Osteoblast (primary cell): ENCODE results near the gene ARPC2. TPM values are rescaled to one million over a fixed set of nuclear protein-coding genes. Genes with fewer than 3 reads are reported as not detected.

Experiments
- DNase-seq: peaks from one replicate; pipeline ENCODE4 v3.0.0; 2011; ENCODE audit warnings: low spot score, mixed read lengths; ENCODE audit not compliant: insufficient read length; ENCODE audit errors: missing footprints
- H2AFZ ChIP-seq: 2 replicates; pipeline ENCODE4 v1.6.0; 2011; ENCODE audit warnings: mild to moderate bottlenecking, low read length
- H3K27ac ChIP-seq: 2 replicates; pipeline ENCODE4 v1.5.1; 2011; ENCODE audit warnings: mild to moderate bottlenecking, low read depth, low read length, moderate library complexity
- H3K27me3 ChIP-seq: 2 replicates; pipeline ENCODE4 v1.6.0; 2012; ENCODE audit warnings: mild to moderate bottlenecking, control low read depth, inconsistent platforms, low read length, moderate library complexity; ENCODE audit not compliant: insufficient read depth
- H3K36me3 ChIP-seq: 2 replicates; pipeline ENCODE4 v1.5.1; 2011; ENCODE audit warnings: mild to moderate bottlenecking, low read length, control low read depth, moderate library complexity; ENCODE audit not compliant: insufficient read depth
- H3K4me1 ChIP-seq: 2 replicates; pipeline ENCODE4 v1.5.1; 2011; ENCODE audit warnings: mild to moderate bottlenecking, low read length, control low read depth, moderate library complexity; ENCODE audit not compliant: insufficient read depth
- H3K4me2 ChIP-seq: 2 replicates; pipeline ENCODE4 v1.6.0; 2011; ENCODE audit warnings: mild to moderate bottlenecking, low read length; ENCODE audit not compliant: insufficient read depth
- H3K4me3 ChIP-seq: fragments of 200-600 bp; sonication (generic); 3 replicates; pipeline ENCODE4 v1.5.1; 2012; ENCODE audit warnings: mild to moderate bottlenecking, low read length, inconsistent platforms; ENCODE audit not compliant: insufficient read depth
- H3K79me2 ChIP-seq: 2 replicates; pipeline ENCODE4 v1.6.0; 2012; ENCODE audit warnings: mild to moderate bottlenecking, low read length, control low read depth, inconsistent platforms; ENCODE audit not compliant: insufficient read depth
- H3K9me3 ChIP-seq: 2 replicates; pipeline ENCODE4 v1.5.1; 2011; ENCODE audit warnings: low read depth, low read length, control low read depth
- H4K20me1 ChIP-seq: 2 replicates; pipeline ENCODE4 v1.6.0; 2012; ENCODE audit warnings: mild to moderate bottlenecking, low read length, control low read depth; ENCODE audit not compliant: insufficient read depth
- CTCF ChIP-seq: IDR thresholded peaks from 2 replicates; pipeline ENCODE4 v1.5.1; 2011; ENCODE audit warnings: mild to moderate bottlenecking, low read depth, low read length, moderate library complexity; ENCODE audit errors: extremely low read depth
- total RNA-seq: library from RNA; depleted of rRNA; stranded (reverse); fragments of >200 nt; gene quantifications from 2 replicates; pipeline ENCODE4 v1.2.3, GENCODE V29; 2012

Gene ARPC2
- total RNA-seq, 1 donor: 301 TPM

DNA sequence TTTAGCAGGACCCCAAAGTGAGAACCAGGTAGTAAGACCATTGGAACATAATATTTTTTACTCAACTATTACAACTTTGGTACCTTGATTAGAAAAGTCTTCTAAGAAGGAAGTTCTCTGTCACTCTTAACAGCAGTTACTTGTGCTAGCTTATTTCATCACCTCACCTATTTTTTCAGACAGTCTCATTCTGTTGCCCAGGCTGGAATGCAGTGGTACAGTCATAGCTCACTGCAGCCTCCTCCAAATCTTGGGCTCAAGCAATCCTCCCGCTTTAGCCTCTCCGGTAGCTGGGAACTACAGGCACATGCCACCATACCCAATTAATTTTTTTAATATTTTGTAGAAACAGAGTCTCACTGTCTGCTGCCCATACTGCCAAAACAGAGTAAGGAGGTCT lies 18.0 kb downstream of the ARPC2 start:
- Histone ChIP-seq H4K20me1 (peaks cover 8% of the 10 kb centered on the region), H3K4me1 (peaks cover 14% of the 10 kb centered on the region), H2AFZ (no peak overlapping the region), H3K4me2 (no peak overlapping the region), H3K36me3 (peaks cover 88% of the 10 kb centered on the region), H3K27me3 (no peaks in the 10 kb centered on the region), H3K9me3 (no peaks in the 10 kb centered on the region), H3K79me2 (peaks cover 59% of the 10 kb centered on the region), H3K27ac (no peak overlapping the region), H3K4me3 (no peak overlapping the region)
- no peak for TF ChIP-seq CTCF
- DNase-seq: no peak

GRCh38 chr2:218236829-218237228 lies 19.8 kb downstream of the ARPC2 start:
- H3K27ac ChIP-seq: no peak overlapping the region
- no peak overlapping the region for H2AFZ ChIP-seq
- no peak overlapping the region for H3K4me2 ChIP-seq
- no peaks in the 10 kb centered on the region for H3K4me1 ChIP-seq
- DNase-seq: no peak
- TF ChIP-seq CTCF: no peak
- no peaks in the 10 kb centered on the region for H3K27me3 ChIP-seq
- peaks cover 86% of the 10 kb centered on the region for H3K36me3 ChIP-seq
- peaks cover 2% of the 10 kb centered on the region for H4K20me1 ChIP-seq
- H3K4me3 ChIP-seq: no peak overlapping the region
- no peaks in the 10 kb centered on the region for H3K9me3 ChIP-seq
- peaks cover 57% of the 10 kb centered on the region for H3K79me2 ChIP-seq

DNA sequence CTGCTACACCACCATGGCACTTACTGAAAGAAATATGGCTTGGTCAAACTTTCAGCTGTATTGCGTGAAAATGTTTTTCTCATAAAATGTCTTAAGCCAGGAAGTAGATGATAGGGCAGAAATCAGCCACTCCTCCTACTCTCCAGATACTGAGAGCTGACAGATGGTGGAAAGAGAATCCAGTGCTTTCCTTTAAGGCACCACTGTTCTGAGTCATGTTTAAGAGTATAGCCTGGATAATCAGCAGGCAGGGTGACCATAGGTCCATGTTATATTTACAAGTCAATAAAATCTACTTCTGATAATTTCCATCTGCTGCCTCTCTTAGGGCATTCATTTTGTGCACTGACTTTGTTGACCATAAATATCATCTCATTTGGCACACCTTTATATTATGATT lies 21.9 kb downstream of the ARPC2 start:
- Histone ChIP-seq H2AFZ (no peak overlapping the region), H3K4me1 (no peaks in the 10 kb centered on the region), H3K79me2 (peaks cover 62% of the 10 kb centered on the region), H3K27ac (no peak overlapping the region), H4K20me1 (peaks cover 5% of the 10 kb centered on the region), H3K4me2 (no peak overlapping the region), H3K9me3 (no peaks in the 10 kb centered on the region), H3K4me3 (no peak overlapping the region), H3K36me3 (peaks cover 87% of the 10 kb centered on the region), H3K27me3 (no peaks in the 10 kb centered on the region)
- no peak for TF ChIP-seq CTCF
- DNase-seq: peak; percentile 2

DNA sequence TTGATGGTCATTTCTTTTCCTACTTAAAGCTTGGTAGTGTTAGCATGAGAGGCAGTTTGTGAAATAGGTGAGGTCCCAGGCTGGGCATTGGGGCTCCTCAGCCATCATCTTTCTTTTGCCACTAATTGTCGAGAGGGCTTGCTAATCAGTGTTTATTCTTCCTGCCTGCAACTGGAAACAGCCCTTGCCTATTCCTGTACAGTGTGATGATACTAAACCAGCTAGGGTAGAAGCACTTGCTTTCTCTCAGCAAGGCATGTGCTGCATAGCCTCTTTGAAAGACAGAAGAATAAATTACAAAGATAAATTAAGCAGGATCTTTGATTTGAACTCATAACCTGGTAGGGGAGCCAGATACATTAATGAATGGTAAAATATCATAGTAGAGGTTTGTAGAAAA lies 27.2 kb downstream of the ARPC2 start:
- no peak overlapping the region for H3K4me3 ChIP-seq
- no peak overlapping the region for H2AFZ ChIP-seq
- no peak for TF ChIP-seq CTCF
- H3K79me2 ChIP-seq: peaks cover 53% of the 10 kb centered on the region
- H3K36me3 ChIP-seq: peaks cover 90% of the 10 kb centered on the region
- no peak overlapping the region for H3K4me2 ChIP-seq
- H3K27ac ChIP-seq: no peak overlapping the region
- H3K4me1 ChIP-seq: no peaks in the 10 kb centered on the region
- peaks cover 15% of the 10 kb centered on the region for H4K20me1 ChIP-seq
- no peak for DNase-seq
- H3K27me3 ChIP-seq: no peaks in the 10 kb centered on the region
- no peaks in the 10 kb centered on the region for H3K9me3 ChIP-seq
